GM12878 (cell line): ENCODE measurements around the gene ZCCHC24. TPM values are rescaled to one million over a fixed set of nuclear protein-coding genes. Genes with fewer than 3 reads are reported as not detected.

Source experiments
- ATAC-seq: fragments of 200-7000 bp; cut with Tn5 transposase; 3 replicates; pipeline ENCODE4 v1.9.1; 2020; ENCODE audit warnings: mild to moderate bottlenecking, moderate library complexity
- BruUV-seq: library from RNA; stranded (reverse); fragments of 400-500 nt; replicated peaks from 2 replicates; lab custom pipeline; 2021; lab: Mats Ljungman, UMichigan
- CTCF ChIA-PET: fragments of 300-600 bp; sonication (Branson Sonifier 250); formaldehyde crosslinking; extraction: SDS; loops from one replicate; lab custom pipeline; 2021; ENCODE audit warnings: inconsistent platforms; lab: Yijun Ruan, JAX
- POLR2A ChIA-PET: fragments of 350-600 bp; formaldehyde crosslinking; extraction: SDS; loops from one replicate; lab custom pipeline; 2021; ENCODE audit warnings: inconsistent platforms; lab: Charles Lee
- RAD21 ChIA-PET: fragments of 300-600 bp; sonication (Branson Sonifier 250); formaldehyde crosslinking; loops from one replicate; lab custom pipeline; 2023; ENCODE audit warnings: antibody characterized with exemption; ENCODE audit not compliant: unreplicated experiment; lab: Charles Lee
- SMC1A ChIA-PET: fragments of 300-600 bp; sonication (Branson Sonifier 250); formaldehyde crosslinking; loops from one replicate; lab custom pipeline; 2023; ENCODE audit not compliant: unreplicated experiment, uncharacterized antibody; lab: Charles Lee
- DNase-seq: peaks from one replicate; pipeline ENCODE4 v3.0.0-alpha.2; 2011; ENCODE audit warnings: low read depth, low spot score
- FAIRE-seq: peaks from 3 replicates; lab custom pipeline; 2011; peaks lifted over from hg19 to GRCh38; lab: Jason Lieb, UNC
- H2AFZ ChIP-seq: 2 replicates; pipeline ENCODE4 v1.6.0; 2011; ENCODE audit warnings: low read depth, low read length, control low read depth; ENCODE audit not compliant: control insufficient read depth
- H3K27ac ChIP-seq: 2 replicates; pipeline ENCODE4 v1.5.1; 2011; ENCODE audit warnings: control low read depth; ENCODE audit not compliant: control insufficient read depth, insufficient read depth
- H3K27me3 ChIP-seq, 2 experiments: replicated peaks in 1 of 2; 2 replicates each; pipeline versions ENCODE4 v1.6.0 to v1.6.1; 2011; ENCODE audit warnings: low read length in 1 of 2; ENCODE audit not compliant: control insufficient read depth in 2 of 2, insufficient read depth in 2 of 2
- H3K36me3 ChIP-seq, 2 experiments: 2 replicates each; pipeline ENCODE4 v1.5.1; 2011; ENCODE audit warnings: low read length in 1 of 2; ENCODE audit not compliant: control insufficient read depth in 2 of 2, insufficient read depth in 2 of 2
- H3K4me1 ChIP-seq: 2 replicates; pipeline ENCODE4 v1.6.1; 2011; ENCODE audit warnings: mild to moderate bottlenecking, low read length, moderate library complexity, mixed read lengths; ENCODE audit not compliant: control insufficient read depth, insufficient read depth
- H3K4me2 ChIP-seq: 2 replicates; pipeline ENCODE4 v1.6.0; 2011; ENCODE audit warnings: control low read depth; ENCODE audit not compliant: control insufficient read depth, insufficient read depth
- H3K4me3 ChIP-seq: fragments of 200-600 bp; sonication (generic); 2 replicates; pipeline ENCODE4 v1.5.1; 2016
- H3K79me2 ChIP-seq: 2 replicates; pipeline ENCODE4 v1.6.0; 2011; ENCODE audit warnings: low read length; ENCODE audit not compliant: control insufficient read depth, insufficient read depth
- H3K9ac ChIP-seq: 2 replicates; pipeline ENCODE4 v1.8.0; 2011; ENCODE audit warnings: low read length, control low read depth, mixed read lengths; ENCODE audit not compliant: control insufficient read depth, insufficient read depth
- H3K9me3 ChIP-seq: replicated peaks from 3 replicates; pipeline ENCODE4 v1.5.1; 2011; ENCODE audit warnings: mild to moderate bottlenecking, low read length; ENCODE audit not compliant: control insufficient read depth, insufficient read depth
- H4K20me1 ChIP-seq: 2 replicates; pipeline ENCODE4 v1.6.0; 2011; ENCODE audit not compliant: control insufficient read depth, insufficient read depth
- BCL11A ChIP-seq: IDR thresholded peaks from 2 replicates; pipeline ENCODE4 v1.6.1; 2011; ENCODE audit warnings: low read depth, low read length
- CBFB ChIP-seq: IDR thresholded peaks from 2 replicates; pipeline ENCODE4 v1.6.1; 2016; ENCODE audit warnings: antibody characterized with exemption, low read depth
- CBX3 ChIP-seq: fragments of 200-600 bp; sonication (generic); IDR thresholded peaks from 2 replicates; pipeline ENCODE4 v1.6.1; 2016; ENCODE audit warnings: low read depth, borderline replicate concordance
- CREM ChIP-seq: IDR thresholded peaks from 2 replicates; pipeline ENCODE4 v1.6.1; 2014; ENCODE audit warnings: antibody characterized with exemption, low read depth
- HSF1 ChIP-seq: fragments of 150-350 bp; IDR thresholded peaks from 2 replicates; pipeline ENCODE4 v1.6.1; 2014; ENCODE audit warnings: mild to moderate bottlenecking, low read depth, low read length
- JUNB ChIP-seq: IDR thresholded peaks from 2 replicates; pipeline ENCODE4 v1.6.1; 2016; ENCODE audit warnings: antibody characterized with exemption, mild to moderate bottlenecking
- MXI1 ChIP-seq: fragments of 150-350 bp; IDR thresholded peaks from 2 replicates; pipeline ENCODE4 v1.6.1; 2011; ENCODE audit warnings: low read depth, mild to moderate bottlenecking, inconsistent platforms, low read length, improper control_type of control experiment
- NBN ChIP-seq: fragments of 450-650 bp; IDR thresholded peaks from 2 replicates; pipeline ENCODE4 v1.6.1; 2016
- NFXL1 ChIP-seq: fragments of 450-650 bp; IDR thresholded peaks from 2 replicates; pipeline ENCODE4 v1.6.1; 2017; ENCODE audit warnings: antibody characterized with exemption, mild to moderate bottlenecking, borderline replicate concordance
- NR2F1 ChIP-seq: fragments of 450-650 bp; conservative IDR thresholded peaks from 2 replicates; pipeline ENCODE4 v1.6.1; 2017; ENCODE audit warnings: mild to moderate bottlenecking
- POLR2AphosphoS2 ChIP-seq: IDR thresholded peaks from 2 replicates; pipeline ENCODE4 v1.6.1; 2011; ENCODE audit warnings: low read depth, mild to moderate bottlenecking, low read length, improper control_type of control experiment, moderate library complexity
- POLR2AphosphoS5 ChIP-seq: IDR thresholded peaks from 2 replicates; pipeline ENCODE4 v1.6.1; 2011; ENCODE audit warnings: mild to moderate bottlenecking, low read length, inconsistent platforms
- RAD21 ChIP-seq: IDR thresholded peaks from 2 replicates; pipeline ENCODE4 v1.6.1; 2011; ENCODE audit warnings: mild to moderate bottlenecking, low read depth, low read length, moderate library complexity; ENCODE audit not compliant: insufficient read depth
- SMAD1 ChIP-seq: fragments of 450-650 bp; IDR thresholded peaks from 2 replicates; pipeline ENCODE4 v1.6.1; 2018; ENCODE audit warnings: mild to moderate bottlenecking, low read depth; ENCODE audit not compliant: partially characterized antibody
- SMARCA5 ChIP-seq: fragments of 450-650 bp; IDR thresholded peaks from 2 replicates; pipeline ENCODE4 v1.6.1; 2017; ENCODE audit warnings: mild to moderate bottlenecking
- TBL1XR1 ChIP-seq: IDR thresholded peaks from 2 replicates; pipeline ENCODE4 v1.6.1; 2012; ENCODE audit warnings: low read depth, low read length, improper control_type of control experiment
- WGBS: methylation state at CpG from one replicate; pipeline ENCODE4 v1.1.6; 2016; ENCODE audit warnings: low lambda C conversion rate; ENCODE audit not compliant: insufficient replicate concordance, insufficient coverage; ENCODE audit errors: missing lambda C conversion rate; 5-methylcytosine and 5-hydroxymethylcytosine counted together
- in situ Hi-C: fragments of 300-500 bp; cut with MboI; formaldehyde crosslinking; loops from 9 replicates; pipeline ENCODE4 v1.14.3; 2018; ENCODE audit warnings: mixed read lengths
- intact Hi-C: fragments of 100-400 bp; cut with micrococcal nuclease; formaldehyde crosslinking; loops from one replicate; pipeline ENCODE4 v1.14.2; 2022; ENCODE audit not compliant: unreplicated experiment
- polyA plus RNA-seq, 11 experiments: library from polyadenylated mRNA; depleted of rRNA in 4 of 11; unstranded in 6 of 11; stranded (reverse) in 5 of 11; fragments of >200 nt; fragmentation: Nextera tagmentation in 4 of 11; fragmentation: Illumina TruSeq in 1 of 11; extraction: Ambion mirVana in 4 of 11; extraction: Trizol in 1 of 11; gene quantifications; 1 replicate in 1 of 11; 2 replicates in 10 of 11; pipeline versions ENCODE4 v1.2.1 to v1.2.3, GENCODE V29; 2011 to 2016; ENCODE audit warnings: inconsistent platforms in 2 of 11, missing spikeins in 2 of 11, low read depth in 1 of 11
- total RNA-seq, 4 experiments: library from RNA; depleted of rRNA in 3 of 4; stranded (reverse); fragments of >200 nt in 3 of 4; fragmentation: Illumina TruSeq in 1 of 4; extraction: Trizol in 1 of 4; gene quantifications; 2 replicates each; pipeline versions ENCODE4 v1.2.1 to v1.2.3, GENCODE V29; 2013 to 2021
- TF ChIP-seq, protein P1 (sequence below): fragments of 450-650 bp; IDR thresholded peaks from 2 replicates; pipeline ENCODE4 v1.6.1; 2017; ENCODE audit warnings: antibody characterized with exemption, mild to moderate bottlenecking, moderate library complexity
- TF ChIP-seq, protein P2 (sequence below): fragments of 450-650 bp; IDR thresholded peaks from 2 replicates; pipeline ENCODE4 v1.6.1; 2017; ENCODE audit warnings: mild to moderate bottlenecking, moderate library complexity

The ZCCHC24 gene
- total and polyA plus RNA-seq, 10 of the 15 experiments (the other 5 are each of a cell fraction or from before 2014, with no cell fraction given) = 0.02 to 0.62 (median 0.04) TPM; not detected in 4

- FAIRE-seq = no peak
- RAD21 ChIA-PET = no interaction called here
Measured at GRCh38 chr10:79425074-79425532, 20.3 kb downstream of the ZCCHC24 start.

More at GRCh38 chr10:79425074-79425532, 20.3 kb downstream of the ZCCHC24 start:
- no peak for ATAC-seq
- Histone ChIP-seq H3K27me3 (no peaks in the 10 kb centered on the region; a peak in 1 of 4 replicates), H3K36me3 (no peaks in the 10 kb centered on the region), H3K79me2 (no peaks in the 10 kb centered on the region), H4K20me1 (no peaks in the 10 kb centered on the region), H3K4me1 (no peaks in the 10 kb centered on the region), H3K9ac (no peak overlapping the region), H3K4me3 (no peak overlapping the region), H3K4me2 (no peak overlapping the region), H3K27ac (no peak overlapping the region), H3K9me3 (no peaks in the 10 kb centered on the region), H2AFZ (no peak overlapping the region)
- no peak for TF ChIP-seq JUNB
- no peak for TF ChIP-seq HSF1
- TF ChIP-seq, protein P1, sequence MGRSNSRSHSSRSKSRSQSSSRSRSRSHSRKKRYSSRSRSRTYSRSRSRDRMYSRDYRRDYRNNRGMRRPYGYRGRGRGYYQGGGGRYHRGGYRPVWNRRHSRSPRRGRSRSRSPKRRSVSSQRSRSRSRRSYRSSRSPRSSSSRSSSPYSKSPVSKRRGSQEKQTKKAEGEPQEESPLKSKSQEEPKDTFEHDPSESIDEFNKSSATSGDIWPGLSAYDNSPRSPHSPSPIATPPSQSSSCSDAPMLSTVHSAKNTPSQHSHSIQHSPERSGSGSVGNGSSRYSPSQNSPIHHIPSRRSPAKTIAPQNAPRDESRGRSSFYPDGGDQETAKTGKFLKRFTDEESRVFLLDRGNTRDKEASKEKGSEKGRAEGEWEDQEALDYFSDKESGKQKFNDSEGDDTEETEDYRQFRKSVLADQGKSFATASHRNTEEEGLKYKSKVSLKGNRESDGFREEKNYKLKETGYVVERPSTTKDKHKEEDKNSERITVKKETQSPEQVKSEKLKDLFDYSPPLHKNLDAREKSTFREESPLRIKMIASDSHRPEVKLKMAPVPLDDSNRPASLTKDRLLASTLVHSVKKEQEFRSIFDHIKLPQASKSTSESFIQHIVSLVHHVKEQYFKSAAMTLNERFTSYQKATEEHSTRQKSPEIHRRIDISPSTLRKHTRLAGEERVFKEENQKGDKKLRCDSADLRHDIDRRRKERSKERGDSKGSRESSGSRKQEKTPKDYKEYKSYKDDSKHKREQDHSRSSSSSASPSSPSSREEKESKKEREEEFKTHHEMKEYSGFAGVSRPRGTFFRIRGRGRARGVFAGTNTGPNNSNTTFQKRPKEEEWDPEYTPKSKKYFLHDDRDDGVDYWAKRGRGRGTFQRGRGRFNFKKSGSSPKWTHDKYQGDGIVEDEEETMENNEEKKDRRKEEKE = no peak
- TF ChIP-seq POLR2AphosphoS2 = no peak
- no peak for TF ChIP-seq CREM
- TF ChIP-seq NR2F1 = no peak
- no peak for TF ChIP-seq POLR2AphosphoS5
- TF ChIP-seq SMAD1 = no peak
- TF ChIP-seq RAD21 = no peak
- no peak for TF ChIP-seq BCL11A
- TF ChIP-seq NBN = no peak
- no peak for TF ChIP-seq CBX3
- TF ChIP-seq MXI1 = no peak
- TF ChIP-seq, protein P2, sequence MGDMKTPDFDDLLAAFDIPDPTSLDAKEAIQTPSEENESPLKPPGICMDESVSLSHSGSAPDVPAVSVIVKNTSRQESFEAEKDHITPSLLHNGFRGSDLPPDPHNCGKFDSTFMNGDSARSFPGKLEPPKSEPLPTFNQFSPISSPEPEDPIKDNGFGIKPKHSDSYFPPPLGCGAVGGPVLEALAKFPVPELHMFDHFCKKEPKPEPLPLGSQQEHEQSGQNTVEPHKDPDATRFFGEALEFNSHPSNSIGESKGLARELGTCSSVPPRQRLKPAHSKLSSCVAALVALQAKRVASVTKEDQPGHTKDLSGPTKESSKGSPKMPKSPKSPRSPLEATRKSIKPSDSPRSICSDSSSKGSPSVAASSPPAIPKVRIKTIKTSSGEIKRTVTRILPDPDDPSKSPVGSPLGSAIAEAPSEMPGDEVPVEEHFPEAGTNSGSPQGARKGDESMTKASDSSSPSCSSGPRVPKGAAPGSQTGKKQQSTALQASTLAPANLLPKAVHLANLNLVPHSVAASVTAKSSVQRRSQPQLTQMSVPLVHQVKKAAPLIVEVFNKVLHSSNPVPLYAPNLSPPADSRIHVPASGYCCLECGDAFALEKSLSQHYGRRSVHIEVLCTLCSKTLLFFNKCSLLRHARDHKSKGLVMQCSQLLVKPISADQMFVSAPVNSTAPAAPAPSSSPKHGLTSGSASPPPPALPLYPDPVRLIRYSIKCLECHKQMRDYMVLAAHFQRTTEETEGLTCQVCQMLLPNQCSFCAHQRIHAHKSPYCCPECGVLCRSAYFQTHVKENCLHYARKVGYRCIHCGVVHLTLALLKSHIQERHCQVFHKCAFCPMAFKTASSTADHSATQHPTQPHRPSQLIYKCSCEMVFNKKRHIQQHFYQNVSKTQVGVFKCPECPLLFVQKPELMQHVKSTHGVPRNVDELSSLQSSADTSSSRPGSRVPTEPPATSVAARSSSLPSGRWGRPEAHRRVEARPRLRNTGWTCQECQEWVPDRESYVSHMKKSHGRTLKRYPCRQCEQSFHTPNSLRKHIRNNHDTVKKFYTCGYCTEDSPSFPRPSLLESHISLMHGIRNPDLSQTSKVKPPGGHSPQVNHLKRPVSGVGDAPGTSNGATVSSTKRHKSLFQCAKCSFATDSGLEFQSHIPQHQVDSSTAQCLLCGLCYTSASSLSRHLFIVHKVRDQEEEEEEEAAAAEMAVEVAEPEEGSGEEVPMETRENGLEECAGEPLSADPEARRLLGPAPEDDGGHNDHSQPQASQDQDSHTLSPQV = no peak
- TF ChIP-seq NFXL1 = no peak
- TF ChIP-seq SMARCA5 = no peak
- no peak for TF ChIP-seq TBL1XR1
- no peak for TF ChIP-seq CBFB
- no peak for DNase-seq
- in situ Hi-C loops = no loop called here
- intact Hi-C loops = no loop called here
- no TSS peak for BruUV-seq
- 11% methylated on average over 5 of the region's 5 CpGs for WGBS
- ChIA-PET CTCF (interaction anchor here (1.2 kb wide), 1 partner anchor 20 kb away, joined by 3 read pairs; no protein-coding TSS in a partner anchor), POLR2A (no interaction called here), SMC1A (no interaction called here)
